Stimulated activated CD4-positive, alpha-beta T cell treated with anti-CD3 and anti-CD28 coated beads, Interleukin-15, amount 100 ng/mL, for 1 hour (primary cell): ENCODE results near the gene MAGOHB.

Source experiments
- DNase-seq, 2 donors: peaks; one replicate each; pipeline ENCODE4 v3.0.0-alpha.2; 2020; ENCODE audit warnings: low read depth in 1 of 2, low spot score in 1 of 2

The MAGOHB gene

DNA sequence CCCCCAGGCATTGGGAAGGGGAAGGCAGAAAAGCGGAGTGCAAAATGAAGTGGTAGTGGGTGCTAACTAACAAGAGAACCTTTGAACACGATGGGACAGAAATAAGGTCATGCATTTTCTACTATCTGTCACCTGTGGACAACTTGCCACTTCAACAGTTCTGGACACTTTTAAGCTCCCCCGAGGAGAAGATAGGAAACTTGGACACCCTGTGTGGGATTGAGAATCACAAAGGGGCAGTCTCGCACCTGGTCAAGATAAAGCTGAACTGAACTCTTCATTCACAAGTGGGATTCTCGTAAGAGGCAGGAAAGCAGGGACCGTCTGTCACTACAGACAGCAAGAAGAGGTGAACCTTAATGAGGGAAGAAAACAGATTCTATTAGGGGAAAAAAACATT, 56.1 kb downstream of the MAGOHB start:
- no peak for DNase-seq

DNA sequence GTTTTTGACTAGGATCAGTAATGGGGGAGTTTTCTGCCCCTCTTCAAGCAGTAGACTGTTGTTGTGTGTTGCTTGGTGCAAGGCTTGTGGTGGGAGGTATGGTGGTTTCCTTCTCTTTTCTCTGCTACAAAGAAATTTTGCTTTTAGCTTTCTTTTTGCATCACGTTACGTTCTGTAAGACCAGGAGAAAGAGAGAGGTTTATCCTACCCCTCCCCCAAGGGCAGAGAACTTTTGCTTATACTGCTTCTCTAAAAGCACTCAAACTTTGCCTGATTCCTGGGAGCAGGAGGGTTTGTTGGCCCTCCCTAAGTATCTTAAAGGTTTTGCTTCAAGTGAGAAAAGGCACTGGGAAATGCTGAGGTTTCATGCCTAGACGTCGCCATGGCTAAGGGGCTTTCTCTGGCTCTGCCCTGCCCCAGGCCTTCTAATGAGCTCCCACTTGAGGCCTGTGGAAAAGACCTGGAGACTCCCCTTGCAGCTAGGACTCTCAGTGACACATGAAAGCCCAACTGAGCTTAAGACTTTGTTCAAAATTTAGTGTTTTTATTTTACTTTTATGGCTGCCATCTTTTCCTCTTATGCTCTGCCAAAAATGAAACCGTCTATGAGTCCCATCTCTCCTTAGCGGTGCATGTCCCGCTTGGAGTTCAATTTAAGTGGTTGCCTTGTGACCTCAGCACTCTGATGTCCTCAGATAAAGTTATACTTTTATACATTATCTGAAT, 58.5 kb downstream of the MAGOHB start:
- DNase-seq, result no peak

DNA sequence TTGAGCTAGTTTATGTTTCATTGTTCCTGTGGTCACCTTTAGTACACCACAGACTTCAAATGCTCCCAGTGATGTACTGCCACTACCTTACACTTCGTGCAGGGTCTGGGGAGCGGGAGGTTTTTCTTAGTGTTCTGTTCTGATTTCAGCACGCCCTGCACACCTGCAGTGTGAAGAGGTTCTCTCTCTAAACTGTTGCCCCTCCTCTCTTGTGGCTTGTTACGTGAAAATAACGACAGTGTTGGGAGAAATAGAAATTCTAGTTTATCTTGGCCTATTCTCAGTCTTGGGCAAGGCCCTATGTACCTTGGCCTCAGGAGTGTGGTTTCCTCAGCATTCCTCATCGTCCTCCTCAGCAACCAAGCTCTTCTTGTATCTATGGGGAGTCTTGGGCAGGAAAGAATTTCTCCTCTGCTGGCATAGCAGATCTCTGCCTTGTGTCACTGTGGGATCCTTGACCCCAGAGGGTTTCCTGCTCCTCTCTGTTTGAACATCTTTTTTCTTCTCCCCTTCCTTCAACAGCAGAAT, 59.1 kb downstream of the MAGOHB start:
- no peak for DNase-seq
